ENCODE measurements around the gene SLC6A4. TPM values are rescaled to one million over a fixed set of nuclear protein-coding genes. Genes with fewer than 3 reads are reported as not detected.

The SLC6A4 gene
- total RNA-seq, 1 experiment from 2014 or later = not detected

- TF ChIP-seq EZH2 (IDR thresholded peaks at IDR 0.05; ENCODE audit: borderline replicate concordance, low read depth, low read length, poor library complexity, severe bottlenecking) (no peak), CTCF (conservative IDR thresholded peaks at IDR 0.05; ENCODE audit: low read depth, low read length) (no peak)
- intact Hi-C loops (cut with micrococcal nuclease; ENCODE audit: unreplicated experiment) = no loop called here
- Histone ChIP-seq H3K4me3 (ENCODE audit: low read depth, low read length, poor library complexity, severe bottlenecking) (no peak overlapping the region), H3K9me3 (ENCODE audit: low read depth, low read length, poor library complexity, severe bottlenecking) (no peaks in the 10 kb centered on the region), H3K27me3 (replicated peaks; ENCODE audit: insufficient read depth, low read depth, low read length, poor library complexity) (peaks cover 8% of the 10 kb centered on the region), H3K27ac (ENCODE audit: low read depth, low read length, poor library complexity, severe bottlenecking) (no peak overlapping the region), H3K4me1 (ENCODE audit: insufficient read depth, low read length, poor library complexity, severe bottlenecking) (no peaks in the 10 kb centered on the region), H3K36me3 (ENCODE audit: insufficient read depth, low read length, poor library complexity, severe bottlenecking) (no peaks in the 10 kb centered on the region)
- POLR2A ChIA-PET (ENCODE audit: low non-redundant PET) = no interaction called here
- BruUV-seq (replicated peaks) = no TSS peak
- no peak for DNase-seq (ENCODE audit: low spot score)
- CTCF ChIA-PET = no interaction called here
Observed at GRCh38 chr17:30225919-30226553, 9.5 kb downstream of the SLC6A4 start.

- Histone ChIP-seq H3K4me1 (ENCODE audit: insufficient read depth, low read length, poor library complexity, severe bottlenecking) (no peaks in the 10 kb centered on the region), H3K27me3 (replicated peaks; ENCODE audit: insufficient read depth, low read depth, low read length, poor library complexity) (peaks cover under 1% of the 10 kb centered on the region), H3K4me3 (ENCODE audit: low read depth, low read length, poor library complexity, severe bottlenecking) (no peak overlapping the region), H3K36me3 (ENCODE audit: insufficient read depth, low read length, poor library complexity, severe bottlenecking) (no peaks in the 10 kb centered on the region), H3K27ac (ENCODE audit: low read depth, low read length, poor library complexity, severe bottlenecking) (no peak overlapping the region), H3K9me3 (ENCODE audit: low read depth, low read length, poor library complexity, severe bottlenecking) (no peaks in the 10 kb centered on the region)
- no TSS peak for BruUV-seq (replicated peaks)
- DNase-seq (ENCODE audit: low spot score) = no peak
- intact Hi-C loops (cut with micrococcal nuclease; ENCODE audit: unreplicated experiment) = no loop called here
- TF ChIP-seq EZH2 (IDR thresholded peaks at IDR 0.05; ENCODE audit: borderline replicate concordance, low read depth, low read length, poor library complexity, severe bottlenecking) (no peak), CTCF (conservative IDR thresholded peaks at IDR 0.05; ENCODE audit: low read depth, low read length) (no peak)
- POLR2A ChIA-PET (ENCODE audit: low non-redundant PET) = no interaction called here
- CTCF ChIA-PET = no interaction called here
Observed at GRCh38 chr17:30225112-30225511, 10.4 kb downstream of the SLC6A4 start.

- no peak for TF ChIP-seq EZH2 (IDR thresholded peaks at IDR 0.05; ENCODE audit: borderline replicate concordance, low read depth, low read length, poor library complexity, severe bottlenecking)
- TF ChIP-seq CTCF (conservative IDR thresholded peaks at IDR 0.05; ENCODE audit: low read depth, low read length) = no peak
- Histone ChIP-seq H3K36me3 (ENCODE audit: insufficient read depth, low read length, poor library complexity, severe bottlenecking) (no peaks in the 10 kb centered on the region), H3K4me1 (ENCODE audit: insufficient read depth, low read length, poor library complexity, severe bottlenecking) (no peaks in the 10 kb centered on the region), H3K9me3 (ENCODE audit: low read depth, low read length, poor library complexity, severe bottlenecking) (no peaks in the 10 kb centered on the region), H3K27me3 (replicated peaks; ENCODE audit: insufficient read depth, low read depth, low read length, poor library complexity) (no peaks in the 10 kb centered on the region), H3K27ac (ENCODE audit: low read depth, low read length, poor library complexity, severe bottlenecking) (no peak overlapping the region), H3K4me3 (ENCODE audit: low read depth, low read length, poor library complexity, severe bottlenecking) (no peak overlapping the region)
- intact Hi-C loops (cut with micrococcal nuclease; ENCODE audit: unreplicated experiment) = no loop called here
- BruUV-seq (replicated peaks) = no TSS peak
- POLR2A ChIA-PET (ENCODE audit: low non-redundant PET) = no interaction called here
- no peak for DNase-seq (ENCODE audit: low spot score)
- CTCF ChIA-PET = no interaction called here
Observed at GRCh38 chr17:30224419-30224960, 11.0 kb downstream of the SLC6A4 start.
